Esophagus squamous epithelium (tissue), 4 donors: ENCODE measurements around the gene FBLIM1.

Experiments
- CTCF ChIP-seq, 6 experiments: fragments of 450-650 bp in 4 of 6; fragments of 200-600 bp in 2 of 6; sonication (generic) in 2 of 6; IDR thresholded peaks; one replicate each; pipeline ENCODE4 v1.5.1; 2016 to 2019; ENCODE audit warnings: antibody characterized with exemption in 6 of 6, mild to moderate bottlenecking in 4 of 6, moderate library complexity in 4 of 6
- POLR2A ChIP-seq, 4 donors: fragments of 450-650 bp; IDR thresholded peaks; one replicate each; pipeline ENCODE4 v1.6.1; 2017; ENCODE audit warnings: antibody characterized with exemption in 4 of 4, mild to moderate bottlenecking in 4 of 4, moderate library complexity in 3 of 4

DNA sequence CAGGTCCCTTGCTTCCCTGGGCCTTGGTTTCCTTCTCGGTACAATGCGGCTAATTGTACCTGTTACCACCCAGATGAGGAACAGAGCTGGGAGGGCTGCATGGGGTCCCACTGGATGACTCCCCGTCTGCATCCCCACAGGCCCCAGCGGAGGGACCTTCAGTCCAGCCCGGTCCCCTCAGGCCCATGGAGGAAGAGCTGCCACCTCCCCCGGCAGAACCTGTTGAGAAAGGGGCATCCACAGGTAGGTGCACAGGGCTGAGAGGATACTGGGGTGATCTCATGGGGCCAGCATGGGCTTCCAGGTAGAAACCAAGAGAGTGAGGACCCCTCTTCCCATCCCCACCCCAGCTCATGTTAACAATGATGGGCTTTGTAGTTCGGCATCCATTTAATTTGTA lies 9.8 kb downstream of the FBLIM1 start:
- TF ChIP-seq CTCF (IDR thresholded peaks at IDR 0.05) = no peak
- TF ChIP-seq POLR2A (IDR thresholded peaks at IDR 0.05) = no peak
